SK-N-SH (cell line): ENCODE data around the gene C16orf78. TPM values are rescaled to one million over a fixed set of nuclear protein-coding genes. Genes with fewer than 3 reads are reported as not detected.

Experiments used
- CTCF ChIA-PET: fragments of 300-600, 350-600 bp; formaldehyde crosslinking; extraction: SDS; loops from one replicate; lab custom pipeline; 2021; lab: Yijun Ruan, JAX
- POLR2A ChIA-PET: fragments of 350-600 bp; sonication (Branson Sonifier 250); formaldehyde crosslinking; extraction: SDS; loops from one replicate; lab custom pipeline; 2020; ENCODE audit warnings: antibody characterized with exemption, inconsistent platforms; lab: Yijun Ruan, JAX
- DNase-seq: peaks from one replicate; pipeline ENCODE4 v3.0.0; 2012
- H2AFZ ChIP-seq: fragments of 200-600 bp; sonication (generic); 2 replicates; pipeline ENCODE4 v1.8.1; 2016; ENCODE audit warnings: antibody characterized with exemption, mild to moderate bottlenecking, low read depth
- H3F3A ChIP-seq: fragments of 200-600 bp; sonication (generic); replicated peaks from 2 replicates; pipeline ENCODE3; 2016; ENCODE audit warnings: antibody characterized with exemption, mild to moderate bottlenecking; ENCODE audit not compliant: insufficient read depth
- H3K27ac ChIP-seq, 2 experiments: fragments of 200-500 bp in 1 of 2; fragments of 200-600 bp in 1 of 2; sonication (Bioruptor generic) in 1 of 2; sonication (generic), shearing (Covaris generic) in 1 of 2; 2 replicates each; pipeline versions ENCODE4 v1.5.1 to v1.6.1; 2014 to 2016; ENCODE audit warnings: low read depth in 2 of 2, inconsistent platforms in 1 of 2, low read length in 1 of 2, mild to moderate bottlenecking in 1 of 2, mixed read lengths in 1 of 2
- H3K27me3 ChIP-seq: fragments of 200-600 bp; sonication (generic), shearing (Covaris generic); 2 replicates; pipeline ENCODE4 v1.6.1; 2016; ENCODE audit warnings: mixed run types; ENCODE audit not compliant: insufficient read depth
- H3K36me3 ChIP-seq, 2 experiments: fragments of 200-500 bp in 1 of 2; fragments of 200-600 bp in 1 of 2; sonication (Bioruptor generic) in 1 of 2; sonication (generic) in 1 of 2; replicated peaks in 1 of 2; 2 replicates each; pipeline versions ENCODE3 to v1.5.1; 2014 to 2016; ENCODE audit warnings: low read length in 1 of 2, mild to moderate bottlenecking in 1 of 2; ENCODE audit not compliant: insufficient read depth in 2 of 2, control insufficient read depth in 1 of 2
- H3K4me1 ChIP-seq, 2 experiments: fragments of 200-500 bp in 1 of 2; fragments of 200-600 bp in 1 of 2; sonication (Bioruptor generic) in 1 of 2; sonication (generic), shearing (Covaris generic) in 1 of 2; 2 replicates each; pipeline versions ENCODE4 v1.5.1 to v1.6.1; 2014 to 2016; ENCODE audit warnings: low read depth in 1 of 2, low read length in 1 of 2, mixed run types in 1 of 2; ENCODE audit not compliant: insufficient read depth in 2 of 2, control insufficient read depth in 1 of 2
- H3K4me2 ChIP-seq: fragments of 200-600 bp; sonication (generic), shearing (Covaris generic); 2 replicates; pipeline ENCODE4 v1.6.1; 2017; ENCODE audit warnings: mixed run types
- H3K4me3 ChIP-seq, 2 experiments: fragments of 200-500 bp in 1 of 2; fragments of 200-600 bp in 1 of 2; sonication (Bioruptor generic) in 1 of 2; sonication (generic), shearing (Covaris generic) in 1 of 2; 2 replicates each; pipeline versions ENCODE4 v1.5.1 to v1.8.1; 2014 to 2016; ENCODE audit warnings: low read depth in 2 of 2, inconsistent platforms in 1 of 2, low read length in 1 of 2, mild to moderate bottlenecking in 1 of 2, mixed read lengths in 1 of 2, moderate library complexity in 1 of 2
- H3K79me2 ChIP-seq: fragments of 200-600 bp; sonication (generic); 2 replicates; pipeline ENCODE4 v1.8.1; 2017; ENCODE audit warnings: mild to moderate bottlenecking; ENCODE audit not compliant: insufficient read depth
- H3K9ac ChIP-seq: fragments of 200-600 bp; sonication (generic); 2 replicates; pipeline ENCODE4 v1.6.1; 2017; ENCODE audit warnings: mixed run types
- H3K9me2 ChIP-seq: fragments of 200-600 bp; sonication (generic); 2 replicates; pipeline ENCODE4 v1.6.1; 2017; ENCODE audit warnings: mixed run types
- H3K9me3 ChIP-seq: fragments of 200-600 bp; sonication (generic); 2 replicates; pipeline ENCODE4 v1.6.1; 2017; ENCODE audit warnings: mixed run types, mild to moderate bottlenecking, moderate library complexity
- H4K20me1 ChIP-seq: fragments of 200-600 bp; sonication (generic); 2 replicates; pipeline ENCODE4 v1.6.1; 2017; ENCODE audit warnings: mild to moderate bottlenecking, mixed run types; ENCODE audit not compliant: insufficient read depth
- ELF1 ChIP-seq: IDR thresholded peaks from 2 replicates; pipeline ENCODE4 v1.4.0; 2012
- EZH2phosphoT487 ChIP-seq: fragments of 200-600 bp; sonication (generic); IDR thresholded peaks from 2 replicates; pipeline ENCODE4 v1.6.1; 2017; ENCODE audit warnings: low read depth, mixed run types, mild to moderate bottlenecking, antibody characterized with exemption, moderate library complexity, borderline replicate concordance
- FOSL2 ChIP-seq: IDR thresholded peaks from 2 replicates; pipeline ENCODE4 v1.4.0; 2012; ENCODE audit warnings: low read depth, mild to moderate bottlenecking, moderate library complexity, borderline replicate concordance
- FOXJ3 ChIP-seq: sonication (generic); formaldehyde crosslinking; IDR thresholded peaks from 2 replicates; pipeline ENCODE4 v1.5.1; 2020; ENCODE audit warnings: mild to moderate bottlenecking, missing genetic modification reagents
- FOXM1 ChIP-seq: IDR thresholded peaks from 2 replicates; pipeline ENCODE4 v1.4.0; 2012; ENCODE audit warnings: low read depth, mild to moderate bottlenecking
- GATA2 ChIP-seq: sonication (generic); formaldehyde crosslinking; IDR thresholded peaks from 2 replicates; pipeline ENCODE4 v1.5.0; 2020; ENCODE audit warnings: mild to moderate bottlenecking, missing genetic modification reagents
- JUND ChIP-seq: IDR thresholded peaks from 2 replicates; pipeline ENCODE4 v1.4.0; 2012
- MEF2A ChIP-seq: IDR thresholded peaks from 2 replicates; pipeline ENCODE4 v1.4.0; 2012; ENCODE audit warnings: low read depth, borderline replicate concordance
- MXI1 ChIP-seq: IDR thresholded peaks from 2 replicates; pipeline ENCODE4 v1.6.1; 2012; ENCODE audit warnings: mild to moderate bottlenecking, low read depth, low read length, improper control_type of control experiment
- NFIC ChIP-seq: IDR thresholded peaks from 2 replicates; pipeline ENCODE4 v1.4.0; 2012; ENCODE audit warnings: borderline replicate concordance
- POLR2AphosphoS5 ChIP-seq: IDR thresholded peaks from 2 replicates; pipeline ENCODE4 v1.6.1; 2012; ENCODE audit warnings: low read depth, low read length
- RCOR1 ChIP-seq: fragments of 150-350 bp; IDR thresholded peaks from 2 replicates; pipeline ENCODE4 v1.6.1; 2017; ENCODE audit warnings: antibody characterized with exemption, low read length
- RXRA ChIP-seq: IDR thresholded peaks from 2 replicates; pipeline ENCODE4 v1.4.0; 2012; ENCODE audit warnings: low read depth, mild to moderate bottlenecking, borderline replicate concordance
- SIN3A ChIP-seq: IDR thresholded peaks from 2 replicates; pipeline ENCODE4 v1.6.1; 2012; ENCODE audit warnings: low read depth, mild to moderate bottlenecking, low read length, moderate library complexity, borderline replicate concordance
- SMC3 ChIP-seq: IDR thresholded peaks from 2 replicates; pipeline ENCODE4 v1.6.1; 2012; ENCODE audit warnings: low read depth, low read length, improper control_type of control experiment
- TAF1 ChIP-seq: IDR thresholded peaks from 2 replicates; pipeline ENCODE4 v1.6.1; 2012; ENCODE audit warnings: low read depth, mild to moderate bottlenecking, low read length, moderate library complexity, borderline replicate concordance
- WGBS: methylation state at CpG from one replicate; pipeline ENCODE4 v1.1.6; 2017; ENCODE audit warnings: low lambda C conversion rate; 5-methylcytosine and 5-hydroxymethylcytosine counted together
- polyA plus RNA-seq, 3 experiments: library from polyadenylated mRNA; depleted of rRNA; stranded (reverse); fragments of >200 nt; gene quantifications; 2 replicates each; pipeline ENCODE4 v1.2.3, GENCODE V29; 2012
- TF ChIP-seq, protein P1 (sequence below): fragments of 150-350 bp; IDR thresholded peaks from 2 replicates; pipeline ENCODE4 v1.6.1; 2016; ENCODE audit warnings: mild to moderate bottlenecking, low read depth, low read length
- TF ChIP-seq, protein P2 (sequence below): IDR thresholded peaks from 2 replicates; pipeline ENCODE4 v1.4.0; 2012; ENCODE audit warnings: low read depth, borderline replicate concordance
- TF ChIP-seq, protein P3 (sequence below): IDR thresholded peaks from 2 replicates; pipeline ENCODE4 v1.4.0; 2012; ENCODE audit warnings: low read depth
- TF ChIP-seq, protein P4 (sequence below): fragments of 150-350 bp; IDR thresholded peaks from 2 replicates; pipeline ENCODE4 v1.6.1; 2017; ENCODE audit warnings: antibody characterized with exemption, low read length, low read depth, borderline replicate concordance

C16orf78 gene, protein sequence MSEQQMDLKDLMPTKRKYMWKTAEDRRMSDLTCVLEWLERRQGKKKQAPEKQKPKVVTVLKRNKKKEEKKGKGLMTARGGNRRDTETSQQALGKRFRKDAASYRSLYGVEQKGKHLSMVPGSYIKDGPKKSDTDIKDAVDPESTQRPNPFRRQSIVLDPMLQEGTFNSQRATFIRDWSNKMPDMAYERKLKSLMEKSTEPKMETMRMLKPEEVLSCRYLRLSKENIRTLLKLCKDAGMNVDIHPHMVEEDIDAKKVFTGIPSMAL
- polyA plus RNA-seq (2012; rRNA removed) = not detected in 2 replicates
- not detected in 2 replicates for polyA plus RNA-seq (2012; cell fraction: cytosol; rRNA removed)
- not detected in 2 replicates for polyA plus RNA-seq (2012; cell fraction: nucleus; rRNA removed)

DNA sequence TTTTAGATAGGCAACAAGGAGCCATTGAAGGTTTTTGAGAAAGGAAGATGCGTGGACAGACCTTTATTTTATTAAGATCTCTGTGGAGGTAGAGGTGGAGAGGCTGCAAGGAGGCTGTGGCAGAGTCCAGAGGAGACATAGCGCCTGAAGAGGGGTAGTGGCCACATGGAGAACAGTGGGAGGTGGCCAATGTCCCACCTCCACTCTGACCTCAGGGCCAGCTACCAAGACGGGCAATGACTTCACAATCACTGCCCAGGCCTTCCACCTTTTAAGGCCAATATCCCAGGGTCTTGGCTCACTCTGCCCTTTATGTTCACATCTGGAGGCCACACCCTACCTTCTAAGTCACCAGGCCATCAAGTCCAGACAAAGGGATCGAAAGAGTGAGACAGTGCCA lies at the start of gene C16orf78:
Gene C16orf78, plus strand, starts transcription at position 301 of the 400 bp plus-strand sequence. CDS start 136 bp downstream, outside the sequence.
- no peak for TF ChIP-seq NFIC
- TF ChIP-seq GATA2 = no peak
- no peak for TF ChIP-seq FOSL2
- no peak for TF ChIP-seq SIN3A
- TF ChIP-seq ELF1 = no peak
- TF ChIP-seq FOXJ3 (CRISPR knock-in tag) = no peak
- TF ChIP-seq TAF1 = no peak
- TF ChIP-seq, protein P1, sequence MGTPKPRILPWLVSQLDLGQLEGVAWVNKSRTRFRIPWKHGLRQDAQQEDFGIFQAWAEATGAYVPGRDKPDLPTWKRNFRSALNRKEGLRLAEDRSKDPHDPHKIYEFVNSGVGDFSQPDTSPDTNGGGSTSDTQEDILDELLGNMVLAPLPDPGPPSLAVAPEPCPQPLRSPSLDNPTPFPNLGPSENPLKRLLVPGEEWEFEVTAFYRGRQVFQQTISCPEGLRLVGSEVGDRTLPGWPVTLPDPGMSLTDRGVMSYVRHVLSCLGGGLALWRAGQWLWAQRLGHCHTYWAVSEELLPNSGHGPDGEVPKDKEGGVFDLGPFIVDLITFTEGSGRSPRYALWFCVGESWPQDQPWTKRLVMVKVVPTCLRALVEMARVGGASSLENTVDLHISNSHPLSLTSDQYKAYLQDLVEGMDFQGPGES = no peak
- TF ChIP-seq, protein P2, sequence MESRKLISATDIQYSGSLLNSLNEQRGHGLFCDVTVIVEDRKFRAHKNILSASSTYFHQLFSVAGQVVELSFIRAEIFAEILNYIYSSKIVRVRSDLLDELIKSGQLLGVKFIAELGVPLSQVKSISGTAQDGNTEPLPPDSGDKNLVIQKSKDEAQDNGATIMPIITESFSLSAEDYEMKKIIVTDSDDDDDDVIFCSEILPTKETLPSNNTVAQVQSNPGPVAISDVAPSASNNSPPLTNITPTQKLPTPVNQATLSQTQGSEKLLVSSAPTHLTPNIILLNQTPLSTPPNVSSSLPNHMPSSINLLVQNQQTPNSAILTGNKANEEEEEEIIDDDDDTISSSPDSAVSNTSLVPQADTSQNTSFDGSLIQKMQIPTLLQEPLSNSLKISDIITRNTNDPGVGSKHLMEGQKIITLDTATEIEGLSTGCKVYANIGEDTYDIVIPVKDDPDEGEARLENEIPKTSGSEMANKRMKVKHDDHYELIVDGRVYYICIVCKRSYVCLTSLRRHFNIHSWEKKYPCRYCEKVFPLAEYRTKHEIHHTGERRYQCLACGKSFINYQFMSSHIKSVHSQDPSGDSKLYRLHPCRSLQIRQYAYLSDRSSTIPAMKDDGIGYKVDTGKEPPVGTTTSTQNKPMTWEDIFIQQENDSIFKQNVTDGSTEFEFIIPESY = no peak
- TF ChIP-seq, protein P3, sequence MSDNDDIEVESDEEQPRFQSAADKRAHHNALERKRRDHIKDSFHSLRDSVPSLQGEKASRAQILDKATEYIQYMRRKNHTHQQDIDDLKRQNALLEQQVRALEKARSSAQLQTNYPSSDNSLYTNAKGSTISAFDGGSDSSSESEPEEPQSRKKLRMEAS = no peak
- TF ChIP-seq POLR2AphosphoS5 = no peak
- no peak for TF ChIP-seq MXI1
- no peak for TF ChIP-seq FOXM1
- TF ChIP-seq EZH2phosphoT487 = no peak
- TF ChIP-seq JUND = no peak
- no peak for TF ChIP-seq MEF2A
- no peak for TF ChIP-seq SMC3
- TF ChIP-seq RXRA = no peak
- TF ChIP-seq, protein P4, sequence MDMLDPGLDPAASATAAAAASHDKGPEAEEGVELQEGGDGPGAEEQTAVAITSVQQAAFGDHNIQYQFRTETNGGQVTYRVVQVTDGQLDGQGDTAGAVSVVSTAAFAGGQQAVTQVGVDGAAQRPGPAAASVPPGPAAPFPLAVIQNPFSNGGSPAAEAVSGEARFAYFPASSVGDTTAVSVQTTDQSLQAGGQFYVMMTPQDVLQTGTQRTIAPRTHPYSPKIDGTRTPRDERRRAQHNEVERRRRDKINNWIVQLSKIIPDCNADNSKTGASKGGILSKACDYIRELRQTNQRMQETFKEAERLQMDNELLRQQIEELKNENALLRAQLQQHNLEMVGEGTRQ = no peak
- TF ChIP-seq RCOR1 = no peak
- no peak for DNase-seq
- H3K9me2 ChIP-seq = no peaks in the 10 kb centered on the region
- CTCF ChIA-PET = interaction anchor here (1.0 to 1.5 kb wide), 3 partner anchors 10 to 91 kb away, joined by 3 to 4 read pairs (median 3); no protein-coding TSS in a partner anchor
- H3K9me3 ChIP-seq = no peaks in the 10 kb centered on the region
- H3K9ac ChIP-seq = no peak within 1 kb of the TSS
- H3F3A ChIP-seq = no peaks in the 10 kb centered on the region
- 9% methylated on average over 4 of the region's 4 CpGs for WGBS
- H4K20me1 ChIP-seq = no peaks in the 10 kb centered on the region
- no peaks in the 10 kb centered on the region for H3K4me1 ChIP-seq
- no peak within 1 kb of the TSS for H3K4me3 ChIP-seq
- H3K79me2 ChIP-seq = no peaks in the 10 kb centered on the region
- H3K27me3 ChIP-seq = peaks cover 9% of the 10 kb centered on the region; the same call in 1 of the 2 replicates
- POLR2A ChIA-PET = no interaction called here
- H3K4me2 ChIP-seq = no peak within 1 kb of the TSS
- no peak within 1 kb of the TSS for H2AFZ ChIP-seq
- H3K27ac ChIP-seq = no peak within 1 kb of the TSS
- H3K36me3 ChIP-seq = no peaks in the 10 kb centered on the region
